Vagina (tissue), 2 donors: ENCODE data around the gene SELENOF. TPM values are rescaled to one million over a fixed set of nuclear protein-coding genes. Genes with fewer than 3 reads are reported as not detected.
A peak's percentile ranks its signal among the peaks of the same experiment; 100 is the strongest.

Experiments used
- DNase-seq, 2 donors: peaks; one replicate each; pipeline ENCODE4 v3.0.0-alpha.2; 2017; ENCODE audit errors: extremely low spot score in 2 of 2
- H3K27ac ChIP-seq: fragments of 200-600 bp; sonication (generic); one replicate; pipeline ENCODE4 v1.5.1; 2019
- H3K27me3 ChIP-seq: fragments of 200-600 bp; sonication (generic); one replicate; pipeline ENCODE4 v1.5.1; 2019
- H3K36me3 ChIP-seq, 2 donors: fragments of 200-600 bp; sonication (generic); one replicate each; pipeline ENCODE4 v1.5.1; 2017 to 2019
- H3K4me1 ChIP-seq: fragments of 200-600 bp; sonication (generic); one replicate; pipeline ENCODE4 v1.5.1; 2019
- H3K4me3 ChIP-seq, 2 donors: fragments of 200-600 bp; sonication (generic); 1 replicate in 1 of 2; 2 replicates in 1 of 2; pipeline ENCODE4 v1.5.1; 2016 to 2019
- H3K9me3 ChIP-seq: fragments of 200-600 bp; sonication (generic); one replicate; pipeline ENCODE4 v1.5.1; 2019
- CTCF ChIP-seq, 3 experiments: fragments of 450-650 bp in 2 of 3; fragments of 200-600 bp in 1 of 3; sonication (generic) in 1 of 3; IDR thresholded peaks; one replicate each; pipeline ENCODE4 v1.5.1; 2017 to 2019; ENCODE audit warnings: antibody characterized with exemption in 3 of 3, mild to moderate bottlenecking in 2 of 3, moderate library complexity in 2 of 3
- POLR2A ChIP-seq, 2 donors: fragments of 450-650 bp; IDR thresholded peaks; one replicate each; pipeline ENCODE4 v1.6.1; 2017; ENCODE audit warnings: antibody characterized with exemption in 2 of 2, mild to moderate bottlenecking in 2 of 2, moderate library complexity in 2 of 2
- POLR2AphosphoS5 ChIP-seq, 2 donors: sonication (generic); formaldehyde crosslinking; IDR thresholded peaks; one replicate each; pipeline ENCODE4 v1.9.0; 2017; ENCODE audit warnings: antibody characterized with exemption in 2 of 2, mild to moderate bottlenecking in 2 of 2, low read depth in 1 of 2; ENCODE audit not compliant: insufficient read depth in 1 of 2
- intact Hi-C: fragments of 100-400 bp; cut with DNase I; formaldehyde crosslinking; loops from one replicate; pipeline ENCODE4 v1.15.1; 2023
- total RNA-seq: library from RNA; depleted of rRNA; stranded (reverse); fragments of >200 nt; gene quantifications from one replicate; pipeline ENCODE4 v1.2.3, GENCODE V29; 2016

SELENOF gene
- total RNA-seq, 1 donor from 2014 or later = 77.3 TPM

- no peak for DNase-seq
- no peaks in the 10 kb centered on the region for H3K4me1 ChIP-seq
- H3K27ac ChIP-seq = no peak overlapping the region
- intact Hi-C loops = no loop called here
- H3K9me3 ChIP-seq = no peaks in the 10 kb centered on the region
- TF ChIP-seq CTCF (IDR thresholded peaks at IDR 0.05) (no peak), POLR2A (IDR thresholded peaks at IDR 0.05) (no peak), POLR2AphosphoS5 (IDR thresholded peaks at IDR 0.05; ENCODE audit: insufficient read depth in 1 of 2, low read depth in 1 of 2) (no peak)
- H3K4me3 ChIP-seq = no peak overlapping the region
- no peaks in the 10 kb centered on the region for H3K36me3 ChIP-seq
- H3K27me3 ChIP-seq = no peaks in the 10 kb centered on the region
These were observed 10.5 kb upstream of the SELENOF start for GRCh38 chr1:86924324-86924960.

- Histone ChIP-seq H3K4me3 (no peak overlapping the region), H3K27me3 (no peaks in the 10 kb centered on the region), H3K9me3 (no peaks in the 10 kb centered on the region), H3K36me3 (no peaks in the 10 kb centered on the region), H3K27ac (no peak overlapping the region), H3K4me1 (no peaks in the 10 kb centered on the region)
- intact Hi-C loops = no loop called here
- no peak for DNase-seq
- TF ChIP-seq POLR2A (IDR thresholded peaks at IDR 0.05) (no peak), CTCF (IDR thresholded peaks at IDR 0.05) (no peak), POLR2AphosphoS5 (IDR thresholded peaks at IDR 0.05; ENCODE audit: insufficient read depth in 1 of 2, low read depth in 1 of 2) (no peak)
These were observed 8.5 kb upstream of the SELENOF start for GRCh38 chr1:86922445-86922844.

GRCh38 chr1:86916752-86917151 is 2.8 kb upstream of the SELENOF start:
- Histone ChIP-seq H3K27ac (no peak overlapping the region), H3K4me3 (no peak overlapping the region), H3K9me3 (no peaks in the 10 kb centered on the region), H3K27me3 (no peaks in the 10 kb centered on the region), H3K4me1 (peaks cover 26% of the 10 kb centered on the region), H3K36me3 (no peaks in the 10 kb centered on the region)
- no peak for DNase-seq
- intact Hi-C loops = loop anchor here (10.0 kb wide), 1 partner anchor 212 kb away; the partner anchor contains the start of gene SH3GLB1
- TF ChIP-seq POLR2A (IDR thresholded peaks at IDR 0.05) (no peak), CTCF (IDR thresholded peaks at IDR 0.05) (no peak), POLR2AphosphoS5 (IDR thresholded peaks at IDR 0.05; ENCODE audit: insufficient read depth in 1 of 2, low read depth in 1 of 2) (no peak)

GRCh38 chr1:86915737-86916235 is 1.9 kb upstream of the SELENOF start:
- intact Hi-C loops = loop anchor here (10.0 kb wide), 1 partner anchor 211 kb away; the partner anchor contains the start of gene SH3GLB1
- peaks cover 34% of the 10 kb centered on the region for H3K4me1 ChIP-seq
- TF ChIP-seq POLR2A (IDR thresholded peaks at IDR 0.05) (no peak), POLR2AphosphoS5 (IDR thresholded peaks at IDR 0.05; ENCODE audit: insufficient read depth in 1 of 2, low read depth in 1 of 2) (no peak), CTCF (IDR thresholded peaks at IDR 0.05) (no peak)
- no peaks in the 10 kb centered on the region for H3K9me3 ChIP-seq
- H3K27me3 ChIP-seq = no peaks in the 10 kb centered on the region
- H3K27ac ChIP-seq = peak overlapping the region; percentile 89
- no peak for DNase-seq
- no peaks in the 10 kb centered on the region for H3K36me3 ChIP-seq
- peak overlapping the region; percentile 64 to 95 for H3K4me3 ChIP-seq
